ENCODE results near the gene DNAJC12.

GRCh38 chr10:67767244-67767643 is 70.7 kb downstream of the DNAJC12 start:
- TF ChIP-seq POLR2A (IDR thresholded peaks at IDR 0.05; ENCODE audit: low read length), result no peak
- TF ChIP-seq GATA1 (IDR thresholded peaks at IDR 0.05; ENCODE audit: low read depth, low read length), result no peak
